Thymus (tissue), 11 donors: ENCODE data around the gene PKP1. TPM values are rescaled to one million over a fixed set of nuclear protein-coding genes. Genes with fewer than 3 reads are reported as not detected.

Experiments used
- DNase-seq, 9 donors: peaks; one replicate each; pipeline ENCODE4 v3.0.0-alpha.2; 2013; ENCODE audit warnings: low spot score in 9 of 9, low read depth in 6 of 9, missing footprints in 1 of 9
- H3K27ac ChIP-seq, 2 donors: one replicate each; pipeline ENCODE4 v1.5.1; 2013; ENCODE audit warnings: control low read depth in 1 of 2, low read depth in 1 of 2, low read length in 1 of 2, mild to moderate bottlenecking in 1 of 2, moderate library complexity in 1 of 2
- H3K27me3 ChIP-seq, 2 donors: one replicate each; pipeline ENCODE4 v1.5.1; 2013; ENCODE audit warnings: low read length in 1 of 2; ENCODE audit not compliant: control insufficient read depth in 2 of 2, insufficient read depth in 1 of 2
- H3K36me3 ChIP-seq, 2 donors: one replicate each; pipeline ENCODE4 v1.5.1; 2013; ENCODE audit warnings: low read length in 1 of 2, mild to moderate bottlenecking in 1 of 2, moderate library complexity in 1 of 2; ENCODE audit not compliant: control insufficient read depth in 2 of 2, insufficient read depth in 2 of 2
- H3K4me1 ChIP-seq, 2 donors: one replicate each; pipeline ENCODE4 v1.5.1; 2013; ENCODE audit warnings: low read length in 2 of 2; ENCODE audit not compliant: control insufficient read depth in 2 of 2, insufficient read depth in 2 of 2
- H3K4me3 ChIP-seq, 2 donors: one replicate each; pipeline ENCODE4 v1.5.1; 2013; ENCODE audit warnings: low read length in 2 of 2, control low read depth in 1 of 2, mild to moderate bottlenecking in 1 of 2
- H3K9me3 ChIP-seq, 2 donors: one replicate each; pipeline ENCODE4 v1.5.1; 2013; ENCODE audit warnings: low read length in 1 of 2, mild to moderate bottlenecking in 1 of 2; ENCODE audit not compliant: control insufficient read depth in 2 of 2, insufficient read depth in 1 of 2
- WGBS: extraction: QIAGEN DNeasy Blood & Tissue Kit; methylation state at CpG from one replicate; pipeline ENCODE4 v1.1.7; 2013; 5-methylcytosine and 5-hydroxymethylcytosine counted together
- polyA plus RNA-seq: library from polyadenylated mRNA; stranded (reverse); fragments of 200-250 nt; gene quantifications from one replicate; pipeline ENCODE4 v1.2.3, GENCODE V29; 2013
- total RNA-seq: library from RNA; stranded (reverse); fragments of 120-200 nt; gene quantifications from one replicate; pipeline ENCODE4 v1.2.4, GENCODE V29; 2013
- donor health status: healthy.

PKP1 gene
- total and polyA plus RNA-seq, 2 donors = 14.1 to 20.0 TPM

- Histone ChIP-seq H3K9me3 (no peaks in the 10 kb centered on the region), H3K27ac (no peak overlapping the region), H3K4me3 (no peak overlapping the region), H3K36me3 (no peaks in the 10 kb centered on the region), H3K4me1 (no peaks in the 10 kb centered on the region), H3K27me3 (peaks cover 0 to 9% of the 10 kb centered on the region in 2 donors)
- DNase-seq = no peak
- WGBS = 96% methylated on average over 4 of the region's 4 CpGs
Measured at GRCh38 chr1:201358596-201358995, 75.3 kb downstream of the PKP1 start.

GRCh38 chr1:201359031-201359872 lies 75.9 kb downstream of the PKP1 start:
- no peak for DNase-seq

GRCh38 chr1:201359873-201360210 lies 76.5 kb downstream of the PKP1 start:
- WGBS = 90% methylated on average over 2 of the region's 2 CpGs
- H3K9me3 ChIP-seq = no peaks in the 10 kb centered on the region
- H3K27me3 ChIP-seq = peaks cover 0 to 7% of the 10 kb centered on the region in 2 donors
- DNase-seq = no peak
- no peak overlapping the region for H3K27ac ChIP-seq
- no peaks in the 10 kb centered on the region for H3K4me1 ChIP-seq
- no peaks in the 10 kb centered on the region for H3K36me3 ChIP-seq
- no peak overlapping the region for H3K4me3 ChIP-seq

More at GRCh38 chr1:201359031-201359872, 75.9 kb downstream of the PKP1 start:
- Histone ChIP-seq H3K4me1 (no peaks in the 10 kb centered on the region), H3K4me3 (no peak overlapping the region), H3K27ac (no peak overlapping the region), H3K27me3 (peaks cover 0 to 7% of the 10 kb centered on the region in 2 donors), H3K36me3 (no peaks in the 10 kb centered on the region), H3K9me3 (no peaks in the 10 kb centered on the region)
- 82% methylated on average over 18 of the region's 18 CpGs for WGBS

GRCh38 chr1:201360486-201360885 lies 77.2 kb downstream of the PKP1 start:
- Histone ChIP-seq H3K9me3 (no peaks in the 10 kb centered on the region), H3K36me3 (no peaks in the 10 kb centered on the region), H3K4me3 (no peak overlapping the region), H3K27ac (no peak overlapping the region), H3K4me1 (no peaks in the 10 kb centered on the region), H3K27me3 (peaks cover 0 to 7% of the 10 kb centered on the region in 2 donors)
- DNase-seq = no peak
- WGBS = 93% methylated on average over 7 of the region's 7 CpGs

- no peak overlapping the region for H3K4me3 ChIP-seq
- DNase-seq = no peak
- 90% methylated on average over 15 of the region's 15 CpGs for whole genome bisulfite sequencing
Measured at GRCh38 chr1:201360901-201361651, 77.8 kb downstream of the PKP1 start.

GRCh38 chr1:201361652-201362504 lies 78.6 kb downstream of the PKP1 start:
- peaks cover 0 to 7% of the 10 kb centered on the region in 2 donors for H3K27me3 ChIP-seq
- no peak overlapping the region for H3K27ac ChIP-seq
- 39% methylated on average over 10 of the region's 10 CpGs for WGBS
- H3K9me3 ChIP-seq = no peaks in the 10 kb centered on the region
- no peak overlapping the region for H3K4me3 ChIP-seq
- peak in 2 of 9 donors; percentile 28 for DNase-seq
- H3K36me3 ChIP-seq = no peaks in the 10 kb centered on the region
- no peaks in the 10 kb centered on the region for H3K4me1 ChIP-seq

More at GRCh38 chr1:201360901-201361651, 77.8 kb downstream of the PKP1 start:
- H3K9me3 ChIP-seq = no peaks in the 10 kb centered on the region
- H3K36me3 ChIP-seq = no peaks in the 10 kb centered on the region
- H3K27me3 ChIP-seq = peaks cover 0 to 7% of the 10 kb centered on the region in 2 donors
- no peak overlapping the region for H3K27ac ChIP-seq
- no peaks in the 10 kb centered on the region for H3K4me1 ChIP-seq

- WGBS = 91% methylated on average over 3 of the region's 3 CpGs
- Histone ChIP-seq H3K27ac (no peak overlapping the region), H3K9me3 (no peaks in the 10 kb centered on the region), H3K27me3 (peaks cover 0 to 7% of the 10 kb centered on the region in 2 donors), H3K4me1 (no peaks in the 10 kb centered on the region), H3K4me3 (no peak overlapping the region), H3K36me3 (no peaks in the 10 kb centered on the region)
- no peak for DNase-seq
Measured at GRCh38 chr1:201362906-201363305, 79.6 kb downstream of the PKP1 start.

- 64% methylated on average over 8 of the region's 8 CpGs for WGBS
- H3K36me3 ChIP-seq = no peaks in the 10 kb centered on the region
- no peak overlapping the region for H3K27ac ChIP-seq
- DNase-seq = no peak
- H3K4me1 ChIP-seq = no peaks in the 10 kb centered on the region
- H3K4me3 ChIP-seq = no peak overlapping the region
- no peaks in the 10 kb centered on the region for H3K9me3 ChIP-seq
- H3K27me3 ChIP-seq = peaks cover 0 to 7% of the 10 kb centered on the region in 2 donors
Measured at GRCh38 chr1:201363467-201363866, 80.2 kb downstream of the PKP1 start.
